ENCODE data around the gene TRAF7.

DNA sequence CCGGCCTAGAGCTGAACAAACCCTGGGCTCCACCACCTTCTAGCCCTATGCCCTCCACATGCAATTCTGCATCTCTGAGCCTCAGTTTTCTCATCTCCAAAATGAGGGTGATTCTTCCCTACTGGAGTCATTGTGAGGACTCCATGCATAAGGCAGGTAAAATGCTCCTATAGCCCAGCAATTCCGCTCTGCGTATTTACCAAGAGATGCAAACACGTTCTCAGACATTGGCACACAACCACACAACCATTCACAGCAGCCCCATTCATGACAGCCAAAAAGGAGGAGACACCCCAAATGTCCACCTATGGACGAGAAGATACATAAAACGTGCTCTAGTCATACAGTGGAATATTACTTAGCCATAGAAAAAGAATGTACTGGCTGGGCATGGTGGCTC is 44.7 kb downstream of the TRAF7 start:
- TF ChIP-seq POLR2A (IDR thresholded peaks at IDR 0.05) (no peak), EP300 (IDR thresholded peaks at IDR 0.05) (no peak)
- TF ChIP-seq, protein P1, sequence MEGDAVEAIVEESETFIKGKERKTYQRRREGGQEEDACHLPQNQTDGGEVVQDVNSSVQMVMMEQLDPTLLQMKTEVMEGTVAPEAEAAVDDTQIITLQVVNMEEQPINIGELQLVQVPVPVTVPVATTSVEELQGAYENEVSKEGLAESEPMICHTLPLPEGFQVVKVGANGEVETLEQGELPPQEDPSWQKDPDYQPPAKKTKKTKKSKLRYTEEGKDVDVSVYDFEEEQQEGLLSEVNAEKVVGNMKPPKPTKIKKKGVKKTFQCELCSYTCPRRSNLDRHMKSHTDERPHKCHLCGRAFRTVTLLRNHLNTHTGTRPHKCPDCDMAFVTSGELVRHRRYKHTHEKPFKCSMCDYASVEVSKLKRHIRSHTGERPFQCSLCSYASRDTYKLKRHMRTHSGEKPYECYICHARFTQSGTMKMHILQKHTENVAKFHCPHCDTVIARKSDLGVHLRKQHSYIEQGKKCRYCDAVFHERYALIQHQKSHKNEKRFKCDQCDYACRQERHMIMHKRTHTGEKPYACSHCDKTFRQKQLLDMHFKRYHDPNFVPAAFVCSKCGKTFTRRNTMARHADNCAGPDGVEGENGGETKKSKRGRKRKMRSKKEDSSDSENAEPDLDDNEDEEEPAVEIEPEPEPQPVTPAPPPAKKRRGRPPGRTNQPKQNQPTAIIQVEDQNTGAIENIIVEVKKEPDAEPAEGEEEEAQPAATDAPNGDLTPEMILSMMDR (IDR thresholded peaks at IDR 0.05) = no peak

Data from ovary (tissue), 3 donors.